ENCODE results near the gene TXNRD1. TPM values are rescaled to one million over a fixed set of nuclear protein-coding genes. Genes with fewer than 3 reads are reported as not detected.
A peak's percentile ranks its signal among the peaks of the same experiment; 100 is the strongest.

Gene TXNRD1
- total RNA-seq, 1 donor, result 350 TPM

- no peak for TF ChIP-seq CTCF (IDR thresholded peaks at IDR 0.05; ENCODE audit: insufficient read depth, low read length)
- no peak for DNase-seq (ENCODE audit: low read depth)
- H3K4me3 ChIP-seq (ENCODE audit: low read depth, low read length), result no peak overlapping the region
Observed at GRCh38 chr12:104340925-104341611, 125.5 kb downstream of the TXNRD1 start.

- TF ChIP-seq CTCF (IDR thresholded peaks at IDR 0.05; ENCODE audit: insufficient read depth, low read length), result no peak
- H3K4me3 ChIP-seq (ENCODE audit: low read depth, low read length), result no peak overlapping the region
- DNase-seq (ENCODE audit: low read depth), result no peak
Observed at GRCh38 chr12:104342147-104342546, 126.6 kb downstream of the TXNRD1 start.

GRCh38 chr12:104342635-104343249, 127.2 kb downstream of the TXNRD1 start:
- TF ChIP-seq CTCF (IDR thresholded peaks at IDR 0.05; ENCODE audit: insufficient read depth, low read length), result no peak
- no peak for DNase-seq (ENCODE audit: low read depth)
- H3K4me3 ChIP-seq (ENCODE audit: low read depth, low read length), result no peak overlapping the region

GRCh38 chr12:104344682-104345081, 129.1 kb downstream of the TXNRD1 start:
- TF ChIP-seq CTCF (IDR thresholded peaks at IDR 0.05; ENCODE audit: insufficient read depth, low read length), result no peak
- no peak overlapping the region for H3K4me3 ChIP-seq (ENCODE audit: low read depth, low read length)
- no peak for DNase-seq (ENCODE audit: low read depth)

- no peak overlapping the region for H3K4me3 ChIP-seq (ENCODE audit: low read depth, low read length)
- DNase-seq (ENCODE audit: low read depth), result no peak
- no peak for TF ChIP-seq CTCF (IDR thresholded peaks at IDR 0.05; ENCODE audit: insufficient read depth, low read length)
Observed at GRCh38 chr12:104345234-104346066, 129.9 kb downstream of the TXNRD1 start.

- TF ChIP-seq CTCF (IDR thresholded peaks at IDR 0.05; ENCODE audit: insufficient read depth, low read length), result no peak
- peak; percentile 47 for DNase-seq (ENCODE audit: low read depth)
- no peak overlapping the region for H3K4me3 ChIP-seq (ENCODE audit: low read depth, low read length)
Observed at GRCh38 chr12:104347374-104348075, 131.9 kb downstream of the TXNRD1 start.
